ENCODE results near the gene FKBP8.

Gene FKBP8

DNA sequence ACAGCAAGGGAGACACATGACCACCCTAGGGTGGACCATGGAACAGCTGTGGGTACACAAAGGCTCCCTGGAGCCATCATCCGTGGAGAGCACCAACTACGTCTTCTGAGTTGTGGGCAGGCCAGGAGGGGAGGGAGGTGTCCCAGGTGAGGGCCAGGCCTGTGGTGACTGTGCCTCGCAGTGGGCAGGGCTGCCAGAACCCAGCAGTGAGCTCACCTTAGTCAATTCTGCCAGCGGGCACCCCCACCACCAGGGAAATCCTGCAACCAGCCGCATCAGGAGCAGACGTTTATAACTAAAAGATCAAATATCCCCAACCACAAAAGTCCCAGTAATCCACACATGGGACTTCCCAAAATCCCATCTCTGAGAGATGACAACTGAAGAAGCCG, 41.1 kb downstream of the FKBP8 start:
- no peak for DNase-seq (ENCODE audit: low read depth)

DNA sequence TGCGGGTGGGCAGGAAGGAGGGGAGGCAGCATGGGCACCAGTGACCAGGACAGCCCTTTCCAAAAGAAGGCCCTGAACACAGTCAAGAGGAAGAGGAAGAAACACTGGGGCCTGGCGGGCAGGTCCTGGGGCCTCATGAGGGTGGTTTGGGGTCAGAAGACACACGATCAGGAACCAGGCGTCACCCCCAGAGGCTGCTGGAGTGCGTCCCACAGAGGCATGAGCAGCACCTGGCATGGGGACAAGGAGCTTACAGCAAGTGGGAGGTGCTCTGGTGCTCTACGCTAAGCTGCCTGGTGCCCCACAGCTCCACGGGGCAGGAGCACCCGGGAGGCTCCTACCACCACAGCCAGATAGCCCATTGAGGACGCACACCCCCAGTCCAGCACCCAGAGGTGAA, 41.5 kb downstream of the FKBP8 start:
- DNase-seq (ENCODE audit: low read depth): no peak

DNA sequence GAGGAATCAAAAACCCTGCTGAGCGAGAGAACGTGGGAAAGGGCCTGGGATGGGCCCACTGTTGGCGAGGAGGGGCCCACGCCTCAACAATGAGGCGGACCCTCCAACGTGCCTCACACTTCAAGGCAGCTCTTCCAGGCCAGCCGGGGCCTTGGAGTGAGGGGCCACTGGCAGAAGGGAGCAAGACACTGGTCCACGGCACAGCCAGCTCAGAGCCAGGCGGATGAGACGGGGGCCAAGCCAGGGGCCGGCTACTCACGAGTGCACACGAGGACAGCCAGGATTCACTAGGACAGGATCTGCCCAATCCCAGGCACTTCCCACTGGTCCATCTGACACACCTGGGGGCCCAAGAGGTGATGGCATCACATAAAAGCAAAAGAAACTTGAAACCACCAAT, 42.0 kb downstream of the FKBP8 start:
- DNase-seq (ENCODE audit: low read depth): no peak

DNA sequence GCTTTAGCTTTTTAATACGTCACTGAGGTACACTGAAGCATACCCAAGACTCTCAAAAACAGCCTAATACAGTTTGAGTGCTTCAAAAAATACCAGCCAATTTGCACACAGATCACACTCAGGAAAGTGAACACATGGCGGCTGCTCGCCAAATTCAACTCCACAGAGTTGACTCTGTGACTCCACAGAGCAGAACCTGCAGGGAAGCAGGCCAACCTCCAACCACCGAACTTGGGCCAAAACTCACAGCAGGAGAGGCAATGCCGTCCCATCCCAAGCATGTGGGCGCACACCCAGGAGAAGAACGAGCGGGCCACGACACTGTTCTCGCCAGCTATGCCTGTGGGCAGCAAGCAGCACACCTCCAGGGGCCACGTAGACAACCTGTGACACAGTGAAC, 42.6 kb downstream of the FKBP8 start:
- DNase-seq (ENCODE audit: low read depth): no peak

DNA sequence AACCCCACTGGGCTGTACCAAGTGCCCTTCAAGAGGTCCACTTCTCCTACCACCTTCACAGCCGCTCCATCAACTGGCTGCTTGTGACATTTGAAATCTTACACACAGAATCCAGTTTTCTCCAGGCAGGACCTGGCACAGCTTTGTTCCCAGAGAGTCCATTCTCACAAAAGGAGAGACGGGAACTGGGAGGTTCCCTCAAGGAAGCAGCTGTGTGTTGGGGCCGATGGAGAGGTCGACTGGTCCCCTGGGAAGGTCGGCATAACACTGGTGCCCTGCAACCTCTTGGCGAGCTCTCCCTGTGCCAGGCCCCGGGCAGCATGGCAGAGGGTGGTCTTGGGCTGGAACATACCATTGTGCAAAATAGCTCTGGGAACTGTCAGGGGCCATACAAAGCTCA, 43.0 kb downstream of the FKBP8 start:
- no peak for DNase-seq (ENCODE audit: low read depth)

DNA sequence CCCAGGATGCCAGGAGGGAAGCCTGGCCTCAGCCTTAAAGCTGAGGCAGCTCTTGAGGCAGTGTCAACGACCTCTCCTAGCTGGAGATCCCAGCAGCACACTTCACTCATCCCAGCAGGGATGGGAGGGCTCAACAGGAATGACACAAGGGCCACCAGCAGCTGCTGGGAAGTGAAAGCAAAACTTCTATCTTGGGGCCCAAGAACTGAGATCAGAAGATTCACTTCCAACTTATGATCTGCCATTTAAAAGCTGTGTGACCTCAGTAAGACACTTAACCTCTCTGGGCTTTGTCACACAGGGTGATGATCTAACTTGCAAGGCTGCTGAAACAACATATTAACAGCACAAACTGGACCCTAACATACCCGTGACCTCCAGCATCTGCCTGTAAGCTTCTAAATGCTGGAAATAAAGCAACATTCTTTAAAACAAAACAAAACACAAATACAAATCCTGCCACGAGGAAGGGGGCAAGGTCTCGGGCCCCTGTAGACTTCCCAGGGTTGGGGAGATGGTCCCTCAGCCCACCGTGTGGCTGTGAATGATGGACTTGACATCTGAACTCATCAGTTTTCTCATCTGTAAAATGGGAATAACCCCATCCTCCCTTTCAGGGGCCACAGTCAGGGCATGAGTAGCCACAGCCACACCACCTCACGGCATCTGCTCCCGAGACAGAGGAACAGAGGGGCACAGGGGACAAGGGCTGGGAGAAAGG, 44.2 kb downstream of the FKBP8 start:
- DNase-seq (ENCODE audit: low read depth): no peak

DNA sequence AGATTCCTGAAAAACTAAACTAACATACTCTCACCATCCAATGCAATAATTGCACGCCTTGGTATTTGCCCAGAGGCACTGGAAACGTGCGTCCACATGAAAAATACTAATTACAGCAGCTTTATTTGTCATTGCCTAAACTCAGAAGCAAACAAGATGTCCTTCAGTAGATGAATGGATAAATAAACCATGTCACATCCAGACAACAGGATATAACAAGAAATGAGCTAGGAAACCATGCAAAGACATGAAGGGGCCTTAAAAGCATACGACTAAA, 46.5 kb downstream of the FKBP8 start:
- DNase-seq (ENCODE audit: low read depth): no peak

DNA sequence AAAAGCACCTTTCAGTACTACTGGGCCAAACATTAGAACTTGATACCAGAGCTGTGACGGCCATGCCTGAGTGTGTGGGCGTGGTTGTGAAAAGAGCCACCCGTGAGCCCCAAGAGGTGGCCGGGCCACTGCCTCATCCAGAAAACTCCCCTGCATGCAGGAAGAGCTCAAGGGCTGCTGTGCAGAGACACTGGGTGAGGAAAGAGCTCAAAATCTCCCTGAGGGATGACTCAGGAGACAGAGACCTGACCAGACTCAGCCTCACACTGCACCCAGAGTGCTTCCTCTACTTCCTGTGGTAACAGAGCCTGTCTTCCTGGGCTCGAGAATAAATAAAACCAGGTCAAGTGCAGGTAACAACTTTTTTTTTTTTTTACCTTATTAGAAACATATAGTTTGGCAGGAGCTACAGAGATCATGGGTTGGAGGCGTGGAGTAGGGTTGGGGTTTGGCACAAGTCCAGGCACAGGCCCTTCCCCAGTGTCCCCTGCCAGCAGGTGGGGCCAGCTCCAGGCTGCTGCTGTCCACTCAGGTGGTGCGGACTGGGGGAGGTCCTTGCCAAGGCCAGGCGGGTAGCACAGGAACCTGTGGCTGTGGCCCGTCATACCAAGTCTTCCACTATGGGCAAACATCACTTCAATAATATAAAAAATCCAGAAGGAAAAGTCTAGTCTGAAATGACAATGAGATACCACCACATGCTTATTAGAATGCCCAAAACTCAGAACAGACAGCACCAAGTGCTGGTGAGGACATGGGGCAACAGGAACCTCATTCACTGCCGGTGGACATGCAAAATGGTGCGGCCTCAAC, 47.0 kb downstream of the FKBP8 start:
- peak; percentile 32 for DNase-seq (ENCODE audit: low read depth)

DNA sequence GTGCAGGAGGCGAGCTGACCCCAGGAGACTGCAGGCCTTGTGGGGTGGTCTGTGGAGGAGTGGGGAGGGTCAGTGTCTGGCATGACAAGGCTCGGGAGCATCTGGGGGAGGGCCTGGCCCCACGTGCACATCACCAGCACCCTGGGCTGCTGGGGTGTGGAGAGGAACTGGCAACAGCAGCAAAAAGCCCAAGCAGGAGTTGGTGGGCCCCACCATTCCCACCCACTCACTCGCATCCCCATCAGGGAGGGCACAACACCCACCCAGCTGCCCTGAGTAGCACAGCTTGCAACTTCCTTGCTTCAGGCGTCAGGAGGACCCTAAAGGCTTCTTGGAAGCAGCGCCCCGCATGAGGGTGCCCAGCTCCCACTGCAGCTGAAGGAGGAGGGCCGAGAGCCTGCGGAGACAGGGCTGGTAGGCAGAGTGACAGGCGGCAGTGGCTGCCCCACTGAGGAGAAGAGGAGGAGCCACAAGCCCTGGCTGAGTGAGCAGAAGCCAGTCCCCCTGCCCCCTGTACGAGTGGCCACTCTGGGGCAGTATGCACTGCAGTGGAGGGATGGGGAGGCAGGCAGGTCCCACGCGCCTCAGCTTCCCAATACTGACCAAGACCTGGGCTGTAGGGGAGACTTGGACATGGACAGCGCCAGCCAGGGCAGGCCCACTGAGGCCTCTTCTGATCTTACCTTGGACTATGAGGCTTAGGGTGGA, 48.0 kb downstream of the FKBP8 start:
- DNase-seq (ENCODE audit: low read depth): no peak

DNA sequence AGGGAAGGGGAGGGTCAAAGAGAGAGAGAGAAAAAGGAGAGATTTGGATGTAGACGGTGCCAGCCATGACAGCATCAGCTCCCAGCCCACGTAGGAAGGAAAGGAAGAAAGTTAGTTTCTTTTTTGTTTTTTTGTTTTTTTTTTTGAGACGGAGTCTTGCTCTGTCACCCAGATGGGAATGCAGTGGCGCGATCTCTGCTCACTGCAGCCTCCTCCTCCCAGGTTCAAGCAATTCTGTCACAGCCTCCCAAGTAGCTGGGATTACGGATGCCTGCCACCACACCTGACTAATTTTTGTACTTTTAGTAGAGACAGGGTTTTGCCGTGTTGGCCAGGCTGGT, 49.1 kb downstream of the FKBP8 start:
- DNase-seq (ENCODE audit: low read depth): no peak

DNA sequence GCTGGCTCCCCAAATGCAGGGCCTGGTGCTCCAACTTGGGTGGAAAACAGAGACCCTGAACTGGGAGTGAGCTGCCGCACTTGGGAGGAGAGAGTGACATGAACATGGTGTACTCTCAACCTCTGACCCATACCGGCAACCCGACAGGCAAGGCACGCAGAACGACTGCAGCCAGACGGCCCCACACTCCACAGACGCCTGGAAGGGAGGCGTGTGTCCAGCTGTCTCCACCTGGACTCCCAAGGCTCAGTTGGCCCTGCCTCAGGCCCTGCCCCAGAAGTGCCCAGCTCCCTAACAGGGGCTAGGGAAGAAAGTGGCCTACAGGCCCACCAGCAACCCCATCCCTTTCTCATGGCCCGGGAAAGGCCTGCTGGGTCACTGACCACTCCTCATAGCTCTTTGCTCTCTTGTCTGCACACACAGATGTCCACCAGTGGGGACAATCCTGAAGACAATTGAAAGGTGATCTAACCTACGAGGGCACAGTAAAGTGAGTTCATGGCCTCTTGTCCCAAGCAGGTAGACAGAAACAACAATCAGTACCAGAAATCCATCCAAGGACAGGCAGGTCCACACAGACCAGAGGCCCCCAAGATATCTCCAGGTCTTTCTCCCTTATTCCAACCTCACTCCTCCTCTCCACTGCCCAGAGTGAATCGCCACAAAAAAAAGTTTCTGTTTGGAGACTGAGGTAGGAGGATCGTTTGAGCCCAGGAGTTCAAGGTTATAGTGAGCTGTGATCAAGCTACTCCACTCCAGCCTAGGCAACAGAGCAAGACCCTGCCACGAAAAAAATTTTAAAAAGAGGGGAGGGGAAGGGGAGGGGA, 49.7 kb downstream of the FKBP8 start:
- no peak for DNase-seq (ENCODE audit: low read depth)

DNA sequence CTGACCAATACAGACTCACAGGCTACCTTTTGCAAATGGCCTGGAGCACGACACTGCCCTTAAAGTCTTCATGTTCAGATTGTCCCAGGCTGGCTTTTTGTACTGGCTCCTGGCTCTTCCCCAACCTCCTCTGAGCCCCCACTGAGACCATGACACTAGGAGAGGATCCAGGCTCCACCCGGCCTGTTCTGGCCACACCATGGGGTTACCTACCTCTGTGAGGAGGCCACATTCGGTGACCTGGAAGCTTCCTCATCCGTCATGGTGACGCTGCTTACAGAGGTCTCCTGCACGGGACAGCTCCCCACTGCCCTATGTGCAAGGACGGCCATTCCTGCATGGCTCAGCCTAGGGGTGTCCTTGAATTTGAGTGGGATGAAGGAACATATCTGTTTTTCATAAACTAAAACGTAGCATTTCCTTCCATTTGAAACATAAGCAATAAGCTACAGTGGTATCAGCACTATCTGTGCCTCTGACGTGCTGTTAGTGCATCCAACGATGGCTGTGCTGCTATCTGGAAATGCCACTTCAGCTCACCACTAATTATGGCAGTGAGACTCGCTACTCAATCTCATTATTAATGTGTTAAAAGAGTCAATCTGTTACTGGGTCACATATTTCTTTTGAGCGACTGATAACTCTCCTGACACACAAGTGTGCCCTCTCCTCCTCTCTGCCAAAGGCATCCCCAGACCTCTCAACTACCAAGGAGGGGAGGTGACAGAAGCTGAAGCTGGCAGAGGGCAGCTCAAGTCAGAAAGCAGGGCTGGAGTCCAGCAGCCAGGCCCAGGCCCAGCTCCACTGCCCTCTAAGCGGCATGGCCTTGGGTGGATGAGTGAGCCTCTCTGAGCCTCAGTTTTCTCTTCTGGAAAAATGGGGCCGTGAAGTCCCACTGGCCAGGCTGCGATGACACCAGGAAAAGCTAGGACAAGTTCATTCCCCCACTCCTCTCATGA, 51.1 kb downstream of the FKBP8 start:
- DNase-seq (ENCODE audit: low read depth): no peak

DNA sequence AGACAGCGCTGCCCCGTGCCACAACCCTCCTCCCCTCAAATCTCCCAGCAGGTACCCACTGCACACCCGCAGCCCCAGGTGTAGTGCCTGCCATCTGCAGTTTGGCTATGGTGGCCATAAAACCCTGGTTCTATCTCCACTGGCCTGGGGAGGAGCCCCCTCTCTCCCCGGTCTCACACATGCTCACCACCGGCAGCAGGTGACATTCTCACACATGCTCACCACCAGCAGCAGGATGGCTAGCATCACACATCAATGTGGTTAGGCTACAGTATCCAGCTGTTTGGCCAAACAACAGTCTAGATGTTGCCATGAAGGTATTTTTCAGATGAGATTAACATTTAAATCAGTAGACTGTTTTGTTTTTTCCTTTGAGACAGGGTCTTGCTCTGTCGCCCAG, 52.6 kb downstream of the FKBP8 start:
- DNase-seq (ENCODE audit: low read depth): no peak

DNA sequence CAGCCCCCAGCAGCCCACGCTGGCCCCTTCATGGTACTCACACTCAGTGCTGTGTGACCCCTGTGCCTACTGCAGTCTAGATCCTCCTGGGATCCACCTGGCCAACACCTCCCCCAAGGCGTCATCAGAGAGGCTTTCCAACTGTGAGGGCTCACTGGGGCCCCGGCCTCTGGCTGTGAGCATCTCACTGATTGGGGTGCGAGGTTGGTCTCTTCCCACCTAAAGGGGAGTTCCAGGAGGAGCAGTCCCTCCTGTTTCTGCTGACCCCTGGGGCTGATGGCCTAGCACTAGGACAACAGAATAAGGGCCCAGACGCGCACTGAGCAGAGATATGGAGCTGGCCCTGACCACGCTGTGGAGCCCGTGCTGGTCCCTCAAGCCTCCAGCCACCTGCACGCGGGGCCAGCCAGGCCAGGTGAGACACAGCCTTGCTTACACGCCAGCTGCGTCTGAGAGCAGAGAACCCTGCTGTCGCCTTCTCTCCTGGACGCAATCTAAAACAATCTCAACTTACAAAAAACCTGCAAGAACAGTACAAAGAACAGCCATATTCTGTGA, 53.7 kb downstream of the FKBP8 start:
- no peak for DNase-seq (ENCODE audit: low read depth)

DNA sequence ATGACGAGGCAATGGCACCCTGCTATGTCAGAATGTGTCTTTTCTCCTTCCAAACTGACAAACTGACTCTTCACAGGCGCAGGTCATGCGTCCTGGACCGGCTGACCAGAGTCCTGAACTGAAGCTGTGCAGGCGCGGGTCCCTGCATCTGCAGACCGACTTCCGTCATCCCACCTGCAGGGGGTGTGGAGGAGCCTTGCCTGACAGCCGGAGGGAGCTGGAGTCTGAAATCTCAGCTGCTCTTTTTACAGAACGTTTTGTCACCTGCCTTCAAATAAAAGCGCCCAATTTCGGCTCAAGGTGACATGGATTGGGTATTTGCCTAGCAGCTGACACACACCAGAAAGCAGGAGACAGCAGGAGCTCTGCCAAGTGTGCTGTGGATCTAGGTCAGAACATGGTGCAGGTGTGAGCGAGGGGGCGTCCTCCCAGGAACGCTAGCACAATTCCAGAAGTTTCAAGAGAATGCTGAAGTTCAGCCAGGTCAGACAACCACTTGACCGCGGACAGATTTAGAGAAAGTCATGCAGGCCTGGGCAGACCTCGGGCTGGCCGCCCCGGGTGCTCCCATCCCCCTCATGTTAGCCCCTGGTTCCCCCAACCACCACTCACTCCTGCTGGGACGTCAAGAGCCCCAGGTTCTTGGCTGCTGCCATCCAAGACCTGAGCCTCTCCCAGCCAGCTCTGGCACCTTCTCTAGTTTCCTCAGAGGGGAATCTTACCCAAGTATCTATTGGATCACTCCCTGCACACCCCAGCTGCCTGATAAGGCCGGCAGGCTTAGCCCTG, 54.3 kb downstream of the FKBP8 start:
- no peak for DNase-seq (ENCODE audit: low read depth)

DNA sequence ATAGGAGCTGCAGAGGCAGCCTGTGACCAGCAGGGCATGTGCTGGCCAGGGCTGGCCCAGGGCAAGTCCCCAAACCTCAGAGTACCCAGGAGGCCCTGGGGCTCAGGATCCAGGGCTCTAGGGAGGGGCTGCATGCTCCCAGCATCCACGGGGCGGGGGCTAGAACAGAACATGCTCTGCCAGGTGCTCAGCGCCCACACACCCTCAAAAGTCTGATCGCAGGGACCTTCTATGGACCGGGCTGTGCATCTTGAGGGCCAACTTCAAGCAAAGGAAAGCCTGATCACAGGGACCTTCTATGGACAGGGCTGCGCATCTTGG, 55.0 kb downstream of the FKBP8 start:
- no peak for DNase-seq (ENCODE audit: low read depth)

DNA sequence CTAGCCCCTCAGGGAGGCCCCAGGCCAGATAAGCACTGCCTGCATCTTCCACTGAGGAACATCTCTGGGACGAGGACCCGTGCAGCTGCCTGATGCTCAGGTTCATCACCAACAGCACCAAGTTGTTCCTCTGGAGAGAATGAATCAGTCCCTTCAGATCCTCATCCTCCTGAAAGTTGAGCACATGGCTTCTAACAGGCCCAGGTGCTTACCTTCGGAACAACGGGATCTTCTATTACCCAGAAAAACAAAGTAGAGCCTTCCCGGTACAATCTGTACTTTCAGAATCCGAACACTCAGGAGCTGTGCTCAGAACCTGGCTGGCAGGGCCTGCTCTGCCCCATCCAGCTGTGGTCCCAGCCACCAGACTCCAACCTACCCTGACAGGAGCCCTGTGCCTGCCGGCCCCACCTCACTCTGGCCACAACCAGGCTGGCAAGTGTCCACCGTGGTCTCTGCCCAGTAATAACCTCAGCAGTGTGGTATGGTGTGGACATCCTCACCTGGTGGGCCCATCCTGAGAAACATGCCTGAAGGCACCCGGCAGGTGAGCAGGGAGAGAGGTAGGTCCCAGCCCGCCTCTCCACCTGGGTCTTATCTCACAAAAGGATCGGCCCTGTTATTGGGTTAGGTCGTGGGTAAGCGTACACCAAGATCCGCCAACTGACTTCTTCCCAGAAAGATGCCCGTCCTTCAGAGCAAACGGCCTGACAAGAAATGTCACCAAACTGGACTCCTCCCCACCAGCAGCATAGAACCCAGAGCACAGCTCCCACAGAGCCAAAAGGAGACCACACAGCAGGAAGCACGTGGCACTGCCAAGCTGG, 55.6 kb downstream of the FKBP8 start:
- DNase-seq (ENCODE audit: low read depth): no peak

DNA sequence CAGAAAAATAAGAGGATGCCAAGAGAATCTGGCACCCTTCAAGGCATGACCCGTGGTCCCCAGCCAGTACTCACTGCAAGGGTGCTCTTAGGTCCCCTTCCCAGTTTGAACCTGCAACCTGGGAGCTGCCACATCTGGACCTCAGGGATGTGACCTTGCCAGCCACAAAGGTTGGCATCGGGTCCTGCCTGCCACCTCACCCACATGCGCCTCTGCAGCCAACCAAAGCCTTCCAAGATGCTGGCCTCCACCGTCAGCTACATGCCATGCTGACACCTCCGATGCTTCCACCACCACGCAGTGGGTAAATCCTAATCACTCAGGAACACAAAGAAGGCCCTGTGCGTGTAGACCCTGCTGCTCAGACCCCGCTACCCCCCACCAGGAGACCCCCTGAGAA, 56.6 kb downstream of the FKBP8 start:
- DNase-seq (ENCODE audit: low read depth): no peak

DNA sequence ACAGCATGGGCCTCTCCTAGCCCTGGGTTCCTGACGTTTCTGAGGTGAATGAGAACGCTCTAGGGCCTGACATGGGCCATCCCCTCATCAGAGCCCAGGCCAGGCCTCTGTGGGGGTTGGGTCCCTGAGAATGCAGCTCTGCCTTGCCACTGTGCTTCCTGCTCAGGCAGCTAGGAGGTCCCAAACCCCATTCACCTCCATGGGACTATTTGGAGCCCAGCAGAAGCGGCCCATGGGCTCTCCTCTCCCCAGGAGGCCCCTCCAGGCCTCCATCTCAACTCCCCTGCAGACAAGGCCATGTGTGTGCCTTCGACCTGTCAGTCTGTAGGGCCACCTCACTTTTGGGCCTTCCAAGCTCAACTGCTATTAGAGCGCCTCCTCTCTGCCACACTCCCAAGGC, 58.4 kb downstream of the FKBP8 start:
- no peak for DNase-seq (ENCODE audit: low read depth)

Measured in activated T-cell treated with anti-CD3 and anti-CD28 coated beads for 1 hour (primary cell).